ENCODE results near the gene EFCAB5. TPM values are rescaled to one million over a fixed set of nuclear protein-coding genes. Genes with fewer than 3 reads are reported as not detected.

The EFCAB5 gene
- total and polyA plus RNA-seq, 12 donors, result 0.03 to 1.4 (median 0.19) TPM; not detected in 6

- H3K36me3 ChIP-seq (replicated peaks in 1 of 2), result peaks cover 0 to 12% of the 10 kb centered on the region in 2 donors
- TF ChIP-seq POLR2A (IDR thresholded peaks at IDR 0.05) (no peak), CTCF (IDR thresholded peaks at IDR 0.05) (no peak)
- H3K4me1 ChIP-seq (replicated peaks in 1 of 2), result no peaks in the 10 kb centered on the region
- no peaks in the 10 kb centered on the region for H3K9me3 ChIP-seq (replicated peaks in 1 of 3)
- no peak overlapping the region for H3K4me3 ChIP-seq
- intact Hi-C loops (cut with DNase I), result no loop called here
- H3K27ac ChIP-seq, result no peak overlapping the region
- DNase-seq, result no peak
- 91 to 97% (median 94%) methylated on average over 1 of the region's 1 CpG for WGBS, 4 donors
- H3K27me3 ChIP-seq, result no peaks in the 10 kb centered on the region
These were observed 188.7 kb downstream of the EFCAB5 start for GRCh38 chr17:30130121-30130520.

DNA sequence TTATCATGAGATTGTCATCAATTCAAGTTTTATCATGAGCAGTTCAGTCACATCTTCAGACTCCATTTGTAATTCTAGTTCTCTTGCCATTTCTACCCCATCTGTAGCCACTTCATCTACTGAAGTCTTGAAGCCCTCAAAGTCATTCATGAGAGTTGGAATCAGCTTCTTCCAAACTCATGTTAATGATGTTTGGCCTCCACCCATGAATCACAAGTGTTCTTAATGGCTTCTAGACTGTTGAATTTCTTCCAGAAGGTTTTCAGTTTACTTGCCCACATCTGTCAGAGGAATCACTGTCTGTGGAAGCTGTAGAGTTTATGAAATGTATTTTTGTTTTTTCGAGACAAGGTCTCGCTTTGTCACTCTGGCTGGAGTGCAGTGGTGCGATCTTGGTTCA, 191.2 kb downstream of the EFCAB5 start:
- no peaks in the 10 kb centered on the region for H3K9me3 ChIP-seq (replicated peaks in 1 of 3)
- no peak for DNase-seq
- intact Hi-C loops (cut with DNase I), result no loop called here
- H3K4me3 ChIP-seq, result no peak overlapping the region
- no peak for TF ChIP-seq CTCF (IDR thresholded peaks at IDR 0.05)
- no peak for TF ChIP-seq POLR2A (IDR thresholded peaks at IDR 0.05)
- no peaks in the 10 kb centered on the region for H3K4me1 ChIP-seq (replicated peaks in 1 of 2)
- H3K27me3 ChIP-seq, result no peaks in the 10 kb centered on the region
- peaks cover 0 to 16% of the 10 kb centered on the region in 2 donors for H3K36me3 ChIP-seq (replicated peaks in 1 of 2)
- no peak overlapping the region for H3K27ac ChIP-seq
- 95 to 100% (median 98%) methylated on average over 3 of the region's 3 CpGs for WGBS, 4 donors

DNA sequence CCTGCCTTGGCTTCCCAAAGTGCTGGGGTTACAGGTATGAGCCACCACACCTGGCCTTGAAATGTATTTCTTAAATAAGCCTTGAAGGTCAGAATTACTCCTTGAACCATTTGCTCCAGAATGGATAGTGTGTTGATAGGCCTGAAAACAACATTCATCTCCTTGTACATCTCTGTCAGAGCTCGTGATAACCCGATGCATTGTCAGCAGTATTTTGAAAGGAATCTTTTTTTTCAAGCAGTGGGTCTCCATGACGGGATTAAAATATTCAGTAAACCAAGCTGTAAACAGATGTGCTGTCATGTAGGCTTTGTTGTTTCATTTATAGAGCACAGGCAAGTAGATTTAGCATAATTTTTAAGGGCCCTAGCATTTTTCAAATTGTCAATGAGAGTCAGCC, 191.8 kb downstream of the EFCAB5 start:
- H3K9me3 ChIP-seq (replicated peaks in 1 of 3), result no peaks in the 10 kb centered on the region
- WGBS, 4 donors, result 93 to 97% (median 96%) methylated on average over 3 of the region's 3 CpGs
- H3K27ac ChIP-seq, result no peak overlapping the region
- DNase-seq, result no peak
- H3K4me3 ChIP-seq, result no peak overlapping the region
- H3K4me1 ChIP-seq (replicated peaks in 1 of 2), result no peaks in the 10 kb centered on the region
- H3K27me3 ChIP-seq, result no peaks in the 10 kb centered on the region
- peaks cover 0 to 10% of the 10 kb centered on the region in 2 donors for H3K36me3 ChIP-seq (replicated peaks in 1 of 2)
- intact Hi-C loops (cut with DNase I), result no loop called here
- TF ChIP-seq CTCF (IDR thresholded peaks at IDR 0.05) (no peak), POLR2A (IDR thresholded peaks at IDR 0.05) (no peak)

DNA sequence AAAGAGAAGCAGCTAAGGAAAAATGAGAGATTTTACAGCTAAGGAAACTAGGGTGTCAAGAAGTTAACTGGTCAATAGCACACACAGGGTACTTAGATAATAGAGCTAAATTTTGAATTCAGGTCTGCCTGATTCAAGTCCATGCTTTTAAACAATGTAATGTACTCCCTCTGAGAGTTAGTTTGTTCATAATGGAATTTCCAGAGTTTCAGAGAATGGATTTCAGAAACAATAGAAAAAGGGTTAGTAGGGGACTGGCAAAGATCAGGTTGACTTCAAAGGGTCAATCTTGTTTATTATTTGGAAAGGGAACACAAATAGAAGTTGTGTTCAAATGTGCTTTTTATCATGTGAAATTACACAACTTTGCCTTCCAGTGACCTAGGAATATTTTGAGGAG, 193.1 kb downstream of the EFCAB5 start:
- no peaks in the 10 kb centered on the region for H3K9me3 ChIP-seq (replicated peaks in 1 of 3)
- H3K36me3 ChIP-seq (replicated peaks in 1 of 2), result peaks cover 0 to 9% of the 10 kb centered on the region in 2 donors
- no peaks in the 10 kb centered on the region for H3K4me1 ChIP-seq (replicated peaks in 1 of 2)
- H3K27me3 ChIP-seq, result no peaks in the 10 kb centered on the region
- no peak overlapping the region for H3K4me3 ChIP-seq
- no peak overlapping the region for H3K27ac ChIP-seq
- no peak for TF ChIP-seq POLR2A (IDR thresholded peaks at IDR 0.05)
- TF ChIP-seq CTCF (IDR thresholded peaks at IDR 0.05), result no peak
- no peak for DNase-seq
- intact Hi-C loops (cut with DNase I), result no loop called here

Data from adrenal gland (tissue), 12 donors.